HG02943 (cell line): ENCODE results near the gene SLC9A3.

ENCODE experiments used
- ATAC-seq: cut with Tn5 transposase; IDR thresholded peaks from one replicate; pipeline ENCODE4 v1.9.1; 2021; ENCODE audit warnings: mild to moderate bottlenecking, low read depth, moderate library complexity; ENCODE audit not compliant: unreplicated experiment

Gene SLC9A3

DNA sequence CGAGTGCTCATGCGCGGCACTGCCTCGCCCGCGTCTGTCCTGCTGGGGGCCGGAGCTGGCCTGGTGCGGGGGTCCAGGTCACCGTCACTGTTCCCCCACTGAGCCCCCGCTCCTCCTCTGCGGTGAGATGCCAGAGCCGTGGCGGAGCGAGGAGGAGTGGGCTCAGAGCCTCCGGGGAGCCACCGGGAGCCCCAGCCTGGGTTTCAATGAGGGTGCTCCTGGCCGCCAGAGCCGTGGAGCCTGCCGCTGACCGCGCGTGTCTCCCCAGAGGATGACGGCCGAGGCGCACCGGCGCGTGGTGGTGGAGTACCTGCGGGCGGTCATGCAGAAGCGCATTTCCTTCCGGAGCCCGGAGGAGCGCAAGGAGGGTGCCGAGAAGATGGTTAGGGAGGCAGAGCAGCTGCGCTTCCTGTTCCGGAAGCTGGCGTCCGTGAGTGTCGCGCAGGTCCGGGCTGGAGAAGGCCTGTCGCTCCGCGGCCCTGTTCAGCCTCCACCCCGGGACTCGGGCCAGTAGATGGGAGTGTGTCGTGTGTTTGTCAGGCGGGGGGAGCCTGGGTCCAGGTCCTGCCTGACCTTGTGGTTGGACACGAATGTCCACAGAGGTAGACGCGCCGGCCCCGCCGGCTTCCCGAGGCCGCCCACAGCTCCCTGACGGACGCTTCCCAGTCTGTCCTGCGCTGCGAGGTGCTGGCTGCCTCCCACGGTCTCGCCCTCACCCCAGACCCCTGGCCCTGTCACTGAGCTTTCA lies 59.2 kb downstream of the SLC9A3 start:
- no peak for ATAC-seq

DNA sequence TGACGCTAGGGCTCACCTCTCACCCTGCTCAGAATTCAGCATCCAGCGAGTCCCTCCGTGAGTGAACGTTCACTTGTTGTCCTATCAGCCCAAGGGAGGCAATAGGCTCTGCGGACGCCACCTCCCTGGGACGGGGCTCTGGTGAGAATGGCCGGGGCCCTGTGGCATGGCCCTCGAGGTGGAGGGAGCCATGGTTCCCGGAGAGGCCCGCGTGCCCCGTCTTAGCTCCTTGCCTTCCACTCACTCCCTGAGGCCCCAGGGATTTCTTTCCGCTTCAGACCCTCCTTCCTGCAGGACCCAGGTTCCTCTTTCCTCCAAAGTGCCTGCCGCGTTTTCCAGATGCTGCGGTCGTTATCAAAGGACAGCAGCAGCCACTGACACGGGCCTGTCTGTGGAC lies 59.8 kb downstream of the SLC9A3 start:
- ATAC-seq, result no peak

DNA sequence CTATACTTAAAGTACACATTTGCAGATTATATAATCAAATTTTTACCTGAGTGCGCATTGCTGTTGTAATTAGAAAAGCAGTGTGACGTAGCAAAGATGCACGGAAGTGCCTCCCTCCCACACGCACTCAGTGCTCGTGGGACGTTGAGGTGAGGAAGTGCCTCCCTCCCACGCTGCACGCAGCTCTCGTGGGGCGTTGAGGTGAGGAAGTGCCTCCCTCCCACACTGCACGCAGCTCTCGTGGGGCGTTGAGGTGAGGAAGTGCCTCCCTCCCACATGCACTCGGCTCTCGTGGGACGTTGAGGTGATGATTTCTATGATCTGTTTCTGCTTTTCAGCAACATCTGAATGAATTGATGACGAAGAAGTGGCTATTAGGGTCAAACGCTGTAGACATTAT lies 60.3 kb downstream of the SLC9A3 start:
- no peak for ATAC-seq

DNA sequence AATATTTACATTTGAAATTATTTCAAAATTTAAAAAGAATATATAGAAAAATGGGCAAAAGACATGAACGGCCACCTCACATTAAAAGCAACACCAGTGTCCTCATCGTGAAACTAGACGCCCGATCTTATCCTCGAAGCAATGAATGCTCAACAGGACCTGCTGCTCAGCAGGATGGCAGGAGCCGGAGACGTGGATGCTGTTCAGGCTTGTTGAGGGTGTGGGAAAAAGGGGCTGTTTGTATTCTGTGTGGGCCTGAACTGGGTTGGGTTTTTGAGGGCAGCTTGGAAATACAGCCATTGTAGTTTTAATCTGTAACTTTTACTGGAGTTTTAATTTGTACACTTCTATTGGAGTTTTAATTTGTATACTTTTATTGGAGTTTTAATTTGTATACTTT lies 60.9 kb downstream of the SLC9A3 start:
- no peak for ATAC-seq

DNA sequence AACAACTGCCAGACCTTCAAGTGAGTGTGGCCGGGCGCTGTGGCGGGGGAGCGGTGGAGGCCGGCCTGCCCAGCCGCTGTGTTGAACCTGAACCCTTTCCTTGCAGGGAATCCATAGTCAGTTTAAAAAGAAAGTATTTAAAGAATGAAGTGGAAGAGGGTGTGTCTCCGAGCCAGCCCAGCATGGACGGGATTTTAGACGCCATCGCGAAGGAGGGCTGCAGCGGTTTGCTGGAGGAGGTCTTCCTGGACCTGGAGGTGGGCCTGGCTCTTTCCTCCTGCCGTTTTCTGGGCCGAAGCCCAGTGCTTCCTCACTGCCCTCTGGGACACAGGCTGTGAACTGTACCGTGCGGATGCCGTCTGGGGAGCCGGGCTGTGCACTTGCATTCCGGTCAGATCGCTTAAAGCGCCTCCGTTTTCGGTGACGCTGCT lies 62.2 kb downstream of the SLC9A3 start:
- no peak for ATAC-seq

DNA sequence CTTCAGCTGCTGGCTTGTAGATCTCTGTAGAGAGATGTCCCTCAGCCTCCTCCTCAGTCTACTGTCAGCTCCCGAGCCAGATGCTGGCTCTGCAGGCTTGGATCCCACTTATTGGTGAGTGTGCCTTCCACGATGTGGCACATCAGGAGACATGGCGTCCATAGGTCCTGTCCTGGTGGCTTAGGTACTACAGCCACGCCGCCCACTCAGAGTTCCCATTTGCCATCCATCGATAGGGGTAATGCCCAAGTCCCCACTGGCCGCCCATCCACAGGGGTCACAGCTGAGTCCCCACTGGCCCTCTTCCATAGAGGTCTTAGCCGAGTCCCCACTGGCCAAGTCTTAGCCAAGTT lies 64.0 kb downstream of the SLC9A3 start:
- ATAC-seq, result no peak

DNA sequence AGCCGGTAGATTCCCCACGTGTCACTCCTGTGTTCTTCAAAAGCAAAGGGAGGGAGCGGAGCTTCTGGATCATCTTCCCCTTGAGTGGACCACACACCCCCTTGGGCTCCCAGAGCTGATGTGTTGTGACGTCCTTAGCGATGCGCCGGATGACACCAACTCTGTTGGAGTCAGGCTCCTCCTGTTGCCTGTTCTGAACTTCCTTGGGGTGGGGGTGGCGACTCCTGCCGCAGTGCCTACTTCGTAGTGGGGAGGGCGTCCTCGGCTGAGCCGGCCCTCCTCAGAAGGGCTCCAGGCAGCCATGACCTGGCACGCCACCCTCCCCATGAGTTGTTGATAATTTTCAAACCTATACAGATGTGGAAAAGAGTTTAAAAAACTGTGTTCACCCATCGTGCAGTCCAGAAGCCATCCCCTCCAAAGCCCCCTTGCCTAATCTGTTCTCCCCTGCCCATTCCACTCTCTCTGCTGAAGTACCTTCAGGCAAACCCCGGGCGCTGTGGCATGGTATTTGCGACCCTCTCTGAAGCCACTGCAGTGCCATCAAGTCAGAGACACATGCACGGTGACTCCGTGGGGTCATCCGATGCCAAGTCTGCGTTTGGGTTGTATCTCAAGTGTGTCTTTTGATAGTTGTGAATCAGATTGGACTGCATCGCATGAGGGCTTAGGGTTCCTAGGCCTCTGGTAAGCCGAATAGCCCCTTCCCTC lies 64.5 kb downstream of the SLC9A3 start:
- no peak for ATAC-seq

DNA sequence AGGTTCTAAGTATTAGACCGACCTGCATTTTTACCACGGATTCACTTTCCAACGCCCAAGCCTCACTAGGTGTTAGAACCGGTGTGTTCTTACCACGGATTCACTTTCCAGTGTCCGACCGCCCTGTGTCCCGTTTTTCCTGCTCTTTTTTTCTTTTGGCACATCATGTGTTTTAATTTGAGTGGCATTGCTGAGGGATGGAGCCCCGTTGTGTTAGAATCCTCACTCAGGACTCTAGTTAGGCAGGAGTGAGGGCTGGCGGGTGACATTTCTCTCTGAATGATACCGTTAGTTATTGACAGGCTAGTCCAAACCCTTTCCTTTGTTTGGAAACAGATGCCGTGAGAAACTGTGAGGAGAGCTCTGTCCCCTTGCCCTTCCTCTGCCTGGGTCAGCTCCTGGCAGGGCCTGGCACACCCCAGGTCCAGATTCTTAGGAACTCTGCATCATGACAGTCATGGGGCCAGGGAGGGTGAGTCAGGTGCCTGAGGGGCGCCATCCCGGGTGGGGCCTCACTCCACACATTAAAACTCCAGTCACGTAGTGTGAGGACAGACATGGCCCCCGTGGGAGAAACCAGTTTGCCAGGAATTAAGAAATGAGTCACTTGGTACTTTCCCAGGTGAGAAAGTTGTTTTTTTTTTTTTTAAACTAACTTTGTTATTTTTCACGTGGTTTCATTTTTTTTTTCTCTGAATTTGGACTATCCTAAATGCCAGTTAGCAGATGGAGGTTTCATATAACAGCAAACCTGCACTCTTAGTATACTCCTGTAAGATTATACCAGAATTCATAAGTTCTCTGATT lies 65.5 kb downstream of the SLC9A3 start:
- no peak for ATAC-seq

DNA sequence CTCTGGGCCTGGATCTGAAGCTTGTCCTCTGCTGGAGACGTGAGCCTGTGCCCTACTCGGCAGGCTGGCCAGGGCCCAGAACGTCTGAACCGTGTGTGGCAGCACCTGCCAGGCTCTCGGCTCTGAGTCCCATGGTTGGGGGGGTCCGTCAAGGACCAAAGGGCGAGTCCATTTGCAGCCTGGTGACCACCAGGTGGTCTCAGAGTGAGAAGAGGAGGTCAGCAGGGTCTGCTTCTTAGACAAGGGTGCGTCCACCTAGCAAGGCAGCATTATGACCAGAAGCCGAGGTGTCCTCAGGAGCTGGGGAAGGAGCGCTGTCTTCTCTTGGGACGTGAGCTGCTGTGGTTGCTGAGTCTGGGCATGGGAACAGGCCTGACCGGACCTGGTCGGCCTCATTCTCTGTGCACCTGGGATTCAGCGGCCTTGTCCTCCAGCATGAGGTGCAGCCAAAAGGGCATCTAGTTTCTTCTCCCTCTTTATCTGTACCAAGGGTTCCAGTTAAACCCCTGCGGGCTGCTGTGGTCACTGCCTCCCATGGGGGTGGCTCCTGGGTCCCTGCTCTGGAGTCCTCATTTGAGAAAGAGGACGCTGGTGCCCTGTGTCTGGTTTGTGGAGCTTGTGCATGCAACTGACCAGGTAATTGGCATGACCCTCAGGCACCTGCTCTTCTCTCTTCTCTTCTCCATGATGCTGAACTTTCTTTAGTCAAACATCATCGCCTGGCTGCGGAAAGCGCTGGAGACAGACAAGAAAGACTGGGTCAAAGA lies 66.9 kb downstream of the SLC9A3 start:
- ATAC-seq, result no peak

DNA sequence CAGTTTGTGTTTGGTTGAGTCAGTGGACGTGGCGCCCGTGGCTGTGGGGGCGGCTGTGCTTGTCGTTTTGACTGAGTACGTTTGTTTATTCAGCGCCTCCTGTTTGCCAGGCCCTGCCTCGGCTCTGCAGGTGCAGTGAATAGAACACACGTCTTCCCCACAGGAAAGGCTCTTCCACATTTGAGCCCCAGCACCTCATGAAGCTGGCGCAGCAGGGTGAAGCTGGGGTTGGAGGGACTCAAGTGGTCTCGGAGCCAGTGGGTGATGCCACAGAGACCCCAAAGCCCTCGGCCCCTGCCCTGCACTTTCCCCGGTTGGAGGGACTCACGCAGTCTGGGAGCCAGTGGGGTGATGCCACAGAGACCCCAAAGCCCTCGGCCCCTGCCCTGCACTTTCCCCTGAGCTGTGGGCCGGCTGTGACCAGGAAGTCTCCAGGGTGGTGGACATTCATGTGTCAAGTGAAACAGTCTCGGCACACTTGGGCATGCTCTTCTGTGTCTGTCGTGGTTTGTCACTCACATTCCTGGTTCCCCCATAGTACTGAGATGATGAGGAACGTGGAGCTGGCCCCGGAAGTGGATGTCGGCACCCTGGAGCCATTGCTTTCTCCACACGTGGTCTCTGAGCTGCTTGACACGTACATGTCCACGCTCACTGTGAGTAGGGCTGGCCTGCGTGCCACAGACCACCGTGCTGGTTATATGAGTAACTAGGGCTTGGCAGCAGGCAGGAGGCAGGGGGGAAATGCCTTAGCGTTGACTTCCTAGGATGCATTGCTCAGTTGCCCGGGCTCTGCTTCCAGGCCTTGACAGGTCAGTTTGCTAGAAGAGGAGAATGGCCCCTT lies 67.7 kb downstream of the SLC9A3 start:
- no peak for ATAC-seq

DNA sequence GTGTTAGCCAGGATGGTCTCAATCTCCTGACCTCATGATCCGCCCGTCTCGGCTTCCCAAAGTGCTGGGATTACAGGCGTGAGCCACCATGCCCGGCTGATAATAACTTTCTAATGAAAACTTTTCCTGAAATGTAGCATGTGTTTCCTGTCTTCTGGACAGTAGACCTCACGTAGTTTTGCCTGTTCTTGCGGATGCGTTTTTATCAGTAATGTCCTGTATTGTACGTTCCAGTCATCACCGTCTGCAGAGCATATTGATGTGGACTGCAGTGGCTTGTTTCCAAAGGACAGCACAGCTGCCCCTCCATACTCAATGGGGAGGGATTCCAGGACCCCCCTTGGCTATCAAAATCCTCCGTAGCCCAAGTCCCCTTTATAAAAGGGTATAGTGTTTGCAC lies 68.4 kb downstream of the SLC9A3 start:
- ATAC-seq, result no peak

DNA sequence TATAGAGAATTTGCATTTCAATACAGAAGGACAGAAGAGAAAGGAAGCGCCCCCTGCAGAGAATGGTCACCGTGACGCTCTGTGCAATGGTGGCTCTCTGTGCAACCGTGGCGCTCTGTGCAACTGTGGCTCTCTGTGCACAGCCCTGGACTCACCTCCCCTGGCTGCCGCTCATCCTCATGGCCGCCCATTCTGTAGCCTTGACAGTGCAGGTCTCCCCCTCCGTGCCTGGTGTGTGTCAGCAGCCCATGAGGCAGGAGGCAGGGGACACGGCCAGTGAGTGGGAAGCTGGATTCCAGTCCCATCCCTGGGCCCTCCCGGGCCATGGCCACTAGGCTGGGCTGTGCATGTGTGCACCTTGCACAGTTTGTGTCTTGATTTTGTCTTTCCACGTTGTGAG lies 69.3 kb downstream of the SLC9A3 start:
- ATAC-seq, result no peak

DNA sequence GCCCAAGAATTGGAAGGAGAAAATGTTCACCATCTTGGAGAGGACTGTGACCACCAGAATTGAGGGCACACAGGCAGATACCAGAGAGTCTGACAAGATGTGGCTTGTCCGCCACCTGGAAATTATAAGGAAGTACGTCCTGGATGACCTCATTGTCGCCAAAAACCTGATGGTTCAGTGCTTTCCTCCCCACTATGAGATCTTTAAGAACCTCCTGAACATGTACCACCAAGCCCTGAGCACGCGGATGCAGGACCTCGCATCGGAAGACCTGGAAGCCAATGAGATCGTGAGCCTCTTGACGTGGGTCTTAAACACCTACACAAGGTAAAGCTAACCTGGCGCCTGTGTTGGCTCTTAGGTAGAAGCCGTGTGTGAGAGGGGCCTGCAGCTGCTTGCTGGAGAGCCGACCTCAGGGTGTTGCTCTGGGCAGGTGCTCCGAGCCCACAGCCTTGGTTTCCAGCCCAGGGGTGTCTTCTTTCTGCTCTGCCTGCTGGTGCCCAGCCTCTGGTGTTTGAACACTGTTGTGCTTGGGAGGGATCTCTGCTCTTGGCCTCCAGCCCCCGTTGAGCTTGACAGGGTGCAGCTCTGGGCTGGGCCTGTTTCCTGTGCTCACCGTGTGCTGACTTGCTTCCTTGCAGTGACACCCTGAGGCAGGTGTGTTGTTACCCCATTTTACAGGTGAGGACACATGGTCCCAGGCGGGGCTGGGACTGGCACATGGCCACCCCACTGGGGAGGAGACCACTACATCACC lies 70.3 kb downstream of the SLC9A3 start:
- no peak for ATAC-seq

DNA sequence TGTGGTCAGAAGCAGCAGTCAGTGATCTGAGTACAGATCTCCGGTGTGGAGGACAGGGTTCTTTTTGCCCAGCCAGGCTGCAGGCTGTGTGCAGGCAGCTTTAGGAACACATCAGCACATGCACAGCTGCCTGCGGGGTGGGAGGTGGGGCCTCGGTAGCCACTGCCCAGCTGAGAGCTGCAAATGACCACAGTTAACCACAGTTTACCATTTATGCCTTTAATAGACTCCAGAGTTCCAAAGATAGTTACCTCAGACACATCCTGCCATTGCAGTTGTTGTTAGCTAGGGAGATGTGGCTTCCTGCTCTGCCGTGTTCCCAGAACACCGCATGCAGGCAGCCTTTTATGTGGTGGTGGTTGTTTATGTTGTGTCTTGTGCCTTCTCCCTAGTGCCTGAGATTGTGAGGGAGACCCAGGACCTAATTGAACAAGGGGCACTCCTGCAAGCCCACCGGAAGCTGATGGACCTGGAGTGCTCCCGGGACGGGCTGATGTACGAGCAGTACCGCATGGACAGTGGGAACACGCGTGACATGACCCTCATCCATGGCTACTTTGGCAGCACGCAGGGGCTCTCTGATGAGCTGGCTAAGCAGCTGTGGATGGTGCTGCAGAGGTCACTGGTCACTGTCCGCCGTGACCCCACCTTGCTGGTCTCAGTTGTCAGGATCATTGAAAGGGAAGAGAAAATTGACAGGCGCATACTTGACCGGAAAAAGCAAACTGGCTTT lies 71.1 kb downstream of the SLC9A3 start:
- ATAC-seq, result no peak

DNA sequence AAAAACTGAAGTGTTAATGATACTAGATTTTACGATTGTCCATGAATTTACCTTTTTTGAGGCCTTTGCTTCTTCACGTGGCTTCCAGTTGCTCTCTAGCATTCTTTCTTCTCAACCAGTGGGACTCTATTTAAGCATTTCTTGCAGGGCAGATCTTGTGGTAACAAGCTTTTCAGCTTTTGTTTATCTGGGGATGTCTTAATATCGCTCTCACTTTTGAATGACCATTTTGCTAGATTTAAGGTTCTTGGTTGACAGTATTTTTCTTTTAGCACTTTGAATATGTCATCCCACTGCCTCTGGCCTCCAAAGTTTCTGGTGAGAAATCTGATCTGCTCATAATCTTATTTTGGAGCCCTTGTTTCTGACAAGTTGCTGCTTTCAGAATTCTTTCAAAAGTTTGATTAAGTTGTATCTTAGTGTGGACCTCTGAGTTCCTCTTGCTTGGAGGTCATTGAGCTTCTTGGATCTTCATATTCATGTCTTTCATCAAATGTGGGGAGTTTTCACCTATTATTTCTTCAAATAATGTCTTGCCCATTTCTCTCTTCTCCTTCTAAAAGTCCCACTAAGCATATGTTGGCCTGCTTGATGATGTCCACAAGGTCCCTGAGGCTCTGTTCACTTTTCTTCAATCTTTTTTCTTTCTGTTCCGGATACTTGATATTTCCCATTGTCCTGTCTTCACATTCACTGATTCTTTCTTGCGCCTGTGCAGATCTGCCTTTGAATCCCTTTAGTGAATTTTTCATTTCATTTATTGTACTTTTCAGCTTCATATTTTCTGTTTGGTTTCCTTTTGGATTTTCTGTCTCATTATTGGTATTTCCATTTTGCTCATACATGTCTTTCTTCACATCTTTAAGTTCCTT lies 72.4 kb downstream of the SLC9A3 start:
- ATAC-seq, result no peak

DNA sequence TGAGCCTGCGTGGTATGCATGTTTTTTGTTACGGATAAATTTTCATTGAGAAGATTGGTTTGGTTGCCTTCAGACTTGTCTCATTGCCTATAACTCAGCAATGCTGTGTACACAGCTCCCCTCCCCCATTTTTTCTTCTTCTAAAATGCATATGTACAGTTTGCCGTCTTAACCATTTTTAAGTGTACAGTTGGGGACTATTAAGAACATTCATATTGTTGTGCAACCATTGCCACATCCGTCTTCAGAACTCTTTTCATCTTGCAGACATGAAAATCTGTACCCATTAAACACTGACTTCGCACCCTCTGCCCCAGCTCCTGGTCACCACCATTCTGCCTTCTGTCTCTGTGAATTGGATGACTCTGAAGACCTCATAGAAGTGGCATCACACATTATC lies 75.1 kb downstream of the SLC9A3 start:
- ATAC-seq, result no peak

DNA sequence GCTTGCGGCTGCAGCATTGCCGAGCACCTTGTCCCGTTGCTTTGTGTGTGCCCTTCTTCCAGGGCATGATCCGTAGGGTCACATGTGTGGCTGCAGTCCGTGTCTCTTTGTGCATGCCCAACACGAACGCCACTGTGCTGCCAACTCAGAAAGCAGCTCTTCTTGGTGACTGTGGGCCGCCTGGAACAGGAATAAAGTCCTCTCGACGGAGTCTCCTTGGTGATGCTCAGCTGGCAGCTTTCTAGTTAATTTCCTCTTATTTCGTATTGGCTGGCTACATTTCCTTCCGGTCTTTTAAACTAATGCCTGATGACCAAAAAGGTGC lies 75.5 kb downstream of the SLC9A3 start:
- no peak for ATAC-seq
